GM19351 (cell line): ENCODE results near the gene ARFGEF2.
"Not testable (repeated sequence)": the region's sequence is repeated elsewhere in the genome, so short reads cannot be mapped to it uniquely, and the experiment has no call there.

ENCODE experiments used
- ATAC-seq: cut with Tn5 transposase; IDR thresholded peaks from one replicate; pipeline ENCODE4 v1.9.1; 2021; ENCODE audit warnings: mild to moderate bottlenecking, moderate library complexity; ENCODE audit not compliant: unreplicated experiment

The ARFGEF2 gene

DNA sequence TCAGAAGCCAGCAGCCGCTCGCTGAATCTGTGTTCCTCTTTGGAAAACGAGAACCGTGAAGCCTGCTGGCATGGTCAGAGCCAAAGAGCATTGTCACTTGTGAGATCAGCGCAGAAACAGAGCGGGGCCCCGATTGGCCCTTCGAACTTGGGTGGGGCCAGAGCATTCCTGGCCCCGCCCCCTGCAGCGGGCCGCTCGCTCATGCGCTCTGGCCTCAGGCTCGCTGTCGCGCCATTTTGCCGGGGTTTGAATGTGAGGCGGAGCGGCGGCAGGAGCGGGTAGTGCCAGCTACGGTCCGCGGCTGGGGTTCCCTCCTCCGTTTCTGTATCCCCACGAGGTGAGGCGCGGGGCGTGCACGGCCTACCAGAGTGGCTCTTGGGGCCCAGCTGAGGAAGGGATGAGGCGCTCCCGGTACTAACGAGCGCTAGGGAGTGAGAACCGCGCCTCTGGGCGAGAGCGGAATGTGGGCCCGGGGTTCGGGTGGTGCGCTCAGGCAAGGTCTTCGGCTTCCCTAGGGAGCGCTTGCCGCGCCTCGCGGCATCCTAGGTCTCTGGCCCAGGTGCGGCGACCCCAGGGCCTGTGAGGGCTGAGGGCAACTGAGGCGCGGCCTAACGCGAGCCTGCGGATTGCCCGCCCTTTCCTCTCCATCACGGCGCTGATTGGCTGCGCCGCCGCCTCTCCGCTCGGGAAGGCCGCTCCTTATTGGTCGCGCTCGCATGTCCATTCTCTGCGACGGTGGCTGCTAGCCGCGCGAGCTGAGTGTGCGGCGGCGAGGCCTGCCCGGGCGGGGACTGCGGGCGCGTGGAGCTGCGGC lies 124.8 kb downstream of the ARFGEF2 start, which contains the start of gene CSE1L:
Gene CSE1L (plus strand): TSS at position 226 of the 814 bp plus-strand sequence. CDS start 12,152 bp downstream, outside the sequence.
- peak; percentile 85 for ATAC-seq

DNA sequence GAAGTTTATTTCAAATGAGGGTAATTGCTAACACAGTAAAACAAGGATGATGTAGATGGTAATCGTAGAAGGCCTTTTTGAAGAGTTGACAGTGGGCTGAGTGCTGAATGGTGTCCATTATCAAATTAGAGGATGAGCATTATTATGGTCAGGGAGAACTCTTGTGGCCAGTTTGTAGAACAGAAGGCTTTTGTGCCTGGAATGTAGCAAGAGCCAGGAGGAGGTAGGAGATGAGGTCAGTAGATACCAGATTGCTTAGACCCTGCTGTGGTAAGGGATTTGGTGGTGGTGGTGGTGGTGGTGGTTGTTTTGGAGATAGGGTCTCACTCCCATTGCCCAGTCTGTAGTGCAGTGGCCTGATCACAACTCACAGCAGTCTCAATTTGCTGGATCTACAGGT lies 130.8 kb downstream of the ARFGEF2 start:
- no peak for ATAC-seq

DNA sequence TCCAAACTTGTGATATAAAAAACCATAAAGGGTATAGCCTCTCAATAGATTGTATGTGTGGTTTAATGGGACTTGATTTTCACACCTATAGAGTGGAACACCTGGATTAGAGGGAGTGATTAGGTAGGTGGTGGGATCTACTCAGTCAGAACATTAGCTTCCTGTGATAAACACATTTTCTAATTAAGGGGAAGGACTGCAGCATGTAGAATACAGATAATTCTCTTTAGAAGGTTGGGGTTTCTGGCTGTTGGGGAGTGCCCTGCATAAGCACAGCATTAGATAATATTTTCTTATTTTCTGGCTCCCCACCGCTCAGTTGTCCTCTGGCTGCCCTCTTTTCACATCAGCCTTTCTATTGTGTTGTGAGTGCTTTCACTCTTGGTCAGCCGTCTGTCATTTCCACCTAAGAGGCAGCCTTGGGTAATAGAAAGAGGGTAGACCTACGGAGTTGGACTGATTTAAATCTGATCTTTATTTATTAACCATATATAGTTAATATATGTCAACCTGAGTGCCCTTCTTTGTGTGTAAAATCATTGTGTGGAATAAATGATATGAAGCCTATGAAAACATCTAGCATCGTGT lies 132.6 kb downstream of the ARFGEF2 start:
- no peak for ATAC-seq

DNA sequence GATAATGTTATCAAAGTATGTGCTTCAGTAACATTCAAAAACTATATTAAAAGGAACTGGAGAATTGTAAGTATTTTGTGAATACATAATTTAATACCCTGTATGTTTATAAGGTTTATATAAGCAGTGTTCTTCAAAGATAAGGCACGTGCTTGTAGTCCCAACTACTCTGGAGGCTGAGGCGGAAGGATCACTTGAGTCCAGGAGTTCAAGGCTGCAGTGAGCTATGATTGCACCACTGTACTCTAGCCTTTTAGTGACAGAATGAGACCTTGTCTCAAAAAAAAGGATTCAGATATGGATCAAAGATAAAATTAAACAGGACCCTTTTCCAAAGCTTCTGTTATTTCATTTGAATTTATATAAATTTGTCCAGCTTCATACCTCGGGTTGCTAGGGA lies 141.8 kb downstream of the ARFGEF2 start:
- ATAC-seq, result no peak

DNA sequence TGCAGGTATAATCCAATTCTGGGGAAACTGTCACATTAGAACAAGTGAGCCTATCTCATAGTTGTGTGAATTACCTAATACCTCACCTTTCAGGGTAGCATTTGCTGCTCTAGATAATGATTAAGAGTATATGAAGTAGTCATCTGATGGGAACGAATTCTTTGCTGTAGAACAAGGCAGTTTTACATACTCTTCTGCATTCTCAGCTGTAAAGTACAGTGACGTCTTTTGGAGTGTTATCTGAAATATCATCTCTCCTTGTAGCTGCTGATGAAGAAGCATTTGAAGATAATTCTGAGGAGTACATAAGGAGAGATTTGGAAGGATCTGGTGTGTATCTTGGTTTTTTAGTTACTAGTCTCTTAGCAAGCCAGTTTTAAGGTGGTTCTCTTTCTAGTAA lies 153.0 kb downstream of the ARFGEF2 start:
- no peak for ATAC-seq

DNA sequence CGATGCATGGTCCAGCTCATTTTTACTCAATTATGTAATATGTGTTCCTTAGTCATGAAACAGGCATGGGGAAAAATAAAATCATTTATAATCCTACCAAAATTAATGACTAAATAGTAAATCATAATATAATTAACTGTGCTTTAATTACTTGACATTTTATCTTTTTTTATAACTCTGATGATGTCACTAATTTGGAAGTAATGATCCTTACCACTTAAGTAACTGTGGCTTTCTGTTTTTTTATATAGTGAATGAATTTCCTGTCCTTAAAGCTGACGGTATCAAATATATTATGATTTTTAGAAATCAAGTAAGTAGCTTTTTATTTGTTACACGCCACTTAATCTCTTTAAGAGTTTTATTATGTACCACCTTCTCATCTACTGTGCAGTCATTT lies 156.8 kb downstream of the ARFGEF2 start:
- no peak for ATAC-seq

DNA sequence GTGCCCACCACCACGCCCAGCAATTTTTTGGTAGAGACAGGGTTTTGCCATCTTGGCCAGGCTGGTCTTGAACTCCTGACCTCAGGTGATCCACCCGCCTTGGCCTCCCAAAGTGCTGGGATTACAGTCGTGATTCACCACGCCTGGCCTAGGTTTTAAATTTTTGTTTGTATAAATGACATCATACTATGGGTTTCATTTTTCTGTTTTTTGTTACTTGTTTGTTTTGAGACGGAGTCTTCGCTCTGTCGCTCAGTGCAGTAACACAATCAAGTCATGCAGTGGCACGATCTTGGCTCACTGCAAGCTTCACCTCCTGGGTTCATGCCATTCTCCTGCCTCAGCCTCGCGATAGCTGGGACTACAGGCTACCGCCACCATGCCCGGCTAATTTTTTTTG lies 160.8 kb downstream of the ARFGEF2 start:
- ATAC-seq, result not testable (repeated sequence)
